Adrenal gland (tissue), 5 donors: ENCODE measurements around the gene SERPINE3.

Source experiments
- POLR2A ChIP-seq, 2 donors: fragments of 450-650 bp; IDR thresholded peaks; one replicate each; pipeline ENCODE4 v1.6.1; 2017; ENCODE audit warnings: antibody characterized with exemption in 2 of 2, mild to moderate bottlenecking in 2 of 2, moderate library complexity in 1 of 2
- TF ChIP-seq, protein P1 (sequence below), 6 experiments: fragments of 450-650 bp in 4 of 6; fragments of 200-600 bp in 2 of 6; sonication (generic) in 1 of 6; IDR thresholded peaks; 1 replicate in 5 of 6; 2 replicates in 1 of 6; pipeline versions ENCODE4 v1.5.1 to v1.8.0; 2016 to 2021; ENCODE audit warnings: antibody characterized with exemption in 6 of 6, mild to moderate bottlenecking in 2 of 6, moderate library complexity in 1 of 6
- donor health status: DM: no; HTN: no; CAD: no.

- TF ChIP-seq, protein P1, sequence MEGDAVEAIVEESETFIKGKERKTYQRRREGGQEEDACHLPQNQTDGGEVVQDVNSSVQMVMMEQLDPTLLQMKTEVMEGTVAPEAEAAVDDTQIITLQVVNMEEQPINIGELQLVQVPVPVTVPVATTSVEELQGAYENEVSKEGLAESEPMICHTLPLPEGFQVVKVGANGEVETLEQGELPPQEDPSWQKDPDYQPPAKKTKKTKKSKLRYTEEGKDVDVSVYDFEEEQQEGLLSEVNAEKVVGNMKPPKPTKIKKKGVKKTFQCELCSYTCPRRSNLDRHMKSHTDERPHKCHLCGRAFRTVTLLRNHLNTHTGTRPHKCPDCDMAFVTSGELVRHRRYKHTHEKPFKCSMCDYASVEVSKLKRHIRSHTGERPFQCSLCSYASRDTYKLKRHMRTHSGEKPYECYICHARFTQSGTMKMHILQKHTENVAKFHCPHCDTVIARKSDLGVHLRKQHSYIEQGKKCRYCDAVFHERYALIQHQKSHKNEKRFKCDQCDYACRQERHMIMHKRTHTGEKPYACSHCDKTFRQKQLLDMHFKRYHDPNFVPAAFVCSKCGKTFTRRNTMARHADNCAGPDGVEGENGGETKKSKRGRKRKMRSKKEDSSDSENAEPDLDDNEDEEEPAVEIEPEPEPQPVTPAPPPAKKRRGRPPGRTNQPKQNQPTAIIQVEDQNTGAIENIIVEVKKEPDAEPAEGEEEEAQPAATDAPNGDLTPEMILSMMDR (IDR thresholded peaks at IDR 0.05): no peak
- TF ChIP-seq POLR2A (IDR thresholded peaks at IDR 0.05): no peak
Measured at GRCh38 chr13:51349016-51349415, 9.5 kb downstream of the SERPINE3 start.
